GM19438 (cell line): ENCODE results near the gene CDK14.

ENCODE experiments used
- ATAC-seq: cut with Tn5 transposase; IDR thresholded peaks from one replicate; pipeline ENCODE4 v1.9.1; 2021; ENCODE audit warnings: low read depth; ENCODE audit not compliant: unreplicated experiment

CDK14 gene

GRCh38 chr7:90832726-90833125 lies 236.6 kb downstream of the CDK14 start:
- no peak for ATAC-seq

GRCh38 chr7:90833443-90833842 lies 237.3 kb downstream of the CDK14 start:
- no peak for ATAC-seq

GRCh38 chr7:90834771-90835170 lies 238.7 kb downstream of the CDK14 start:
- ATAC-seq, result no peak

GRCh38 chr7:90835861-90836260 lies 239.7 kb downstream of the CDK14 start:
- no peak for ATAC-seq

GRCh38 chr7:90836937-90837336 lies 240.8 kb downstream of the CDK14 start:
- no peak for ATAC-seq

- ATAC-seq, result no peak
Observed at GRCh38 chr7:90838799-90839198, 242.7 kb downstream of the CDK14 start.

- no peak for ATAC-seq
Observed at GRCh38 chr7:90839316-90839715, 243.2 kb downstream of the CDK14 start.

- no peak for ATAC-seq
Observed at GRCh38 chr7:90839727-90840291, 243.7 kb downstream of the CDK14 start.

- ATAC-seq, result no peak
Observed at GRCh38 chr7:90841759-90842429, 245.8 kb downstream of the CDK14 start.

GRCh38 chr7:90842430-90842788 lies 246.3 kb downstream of the CDK14 start:
- ATAC-seq, result no peak

GRCh38 chr7:90843472-90843871 lies 247.4 kb downstream of the CDK14 start:
- ATAC-seq, result no peak

- no peak for ATAC-seq
Observed at GRCh38 chr7:90844421-90844820, 248.3 kb downstream of the CDK14 start.

- ATAC-seq, result no peak
Observed at GRCh38 chr7:90846192-90846591, 250.1 kb downstream of the CDK14 start.

- ATAC-seq, result no peak
Observed at GRCh38 chr7:90850066-90850465, 253.9 kb downstream of the CDK14 start.

- no peak for ATAC-seq
Observed at GRCh38 chr7:90850471-90850870, 254.3 kb downstream of the CDK14 start.

GRCh38 chr7:90853205-90853604 lies 257.1 kb downstream of the CDK14 start:
- ATAC-seq, result no peak

- ATAC-seq, result no peak
Observed at GRCh38 chr7:90856351-90857070, 260.4 kb downstream of the CDK14 start.

GRCh38 chr7:90857603-90858002 lies 261.5 kb downstream of the CDK14 start:
- no peak for ATAC-seq

GRCh38 chr7:90858546-90858945 lies 262.4 kb downstream of the CDK14 start:
- ATAC-seq, result no peak

GRCh38 chr7:90859521-90859920 lies 263.4 kb downstream of the CDK14 start:
- ATAC-seq, result no peak

GRCh38 chr7:90864088-90864487 lies 268.0 kb downstream of the CDK14 start:
- ATAC-seq, result no peak

- no peak for ATAC-seq
Observed at GRCh38 chr7:90869335-90869734, 273.2 kb downstream of the CDK14 start.
